Liver (tissue), 3 donors: ENCODE measurements around the gene CREB3L2.

Source experiments
- FOXA2 ChIP-seq: IDR thresholded peaks from 2 replicates; pipeline ENCODE4 v1.6.1; 2016; ENCODE audit warnings: antibody characterized with exemption
- GABPA ChIP-seq, 2 donors: IDR thresholded peaks in 1 of 2; conservative IDR thresholded peaks in 1 of 2; 2 replicates each; pipeline ENCODE4 v1.6.1; 2016; ENCODE audit warnings: antibody characterized with exemption in 2 of 2, mild to moderate bottlenecking in 1 of 2, moderate library complexity in 1 of 2
- JUND ChIP-seq, 2 donors: IDR thresholded peaks; 2 replicates each; pipeline ENCODE4 v1.6.1; 2016; ENCODE audit warnings: antibody characterized with exemption in 2 of 2
- RAD21 ChIP-seq, 2 donors: IDR thresholded peaks; 2 replicates each; pipeline ENCODE4 v1.6.1; 2016; ENCODE audit warnings: antibody characterized with exemption in 2 of 2, mild to moderate bottlenecking in 2 of 2
- RXRA ChIP-seq, 2 donors: IDR thresholded peaks; 2 replicates each; pipeline ENCODE4 v1.6.1; 2017 to 2018; ENCODE audit warnings: antibody characterized with exemption in 2 of 2, mild to moderate bottlenecking in 1 of 2
- SP1 ChIP-seq: IDR thresholded peaks from 2 replicates; pipeline ENCODE4 v1.6.1; 2018; ENCODE audit warnings: antibody characterized with exemption, mild to moderate bottlenecking
- TAF1 ChIP-seq: conservative IDR thresholded peaks from 2 replicates; pipeline ENCODE4 v1.6.1; 2016; ENCODE audit warnings: antibody characterized with exemption, mild to moderate bottlenecking
- YY1 ChIP-seq: IDR thresholded peaks from 2 replicates; pipeline ENCODE4 v1.6.1; 2016; ENCODE audit warnings: antibody characterized with exemption, mild to moderate bottlenecking
- TF ChIP-seq, protein P1 (sequence below): IDR thresholded peaks from 2 replicates; pipeline ENCODE4 v1.6.1; 2016; ENCODE audit warnings: antibody characterized with exemption
- TF ChIP-seq, protein P2 (sequence below): IDR thresholded peaks from 2 replicates; pipeline ENCODE4 v1.6.1; 2016; ENCODE audit warnings: antibody characterized with exemption
- TF ChIP-seq, protein P3 (sequence below): fragments of 150-350 bp; IDR thresholded peaks from 2 replicates; pipeline ENCODE4 v1.5.1; 2017; ENCODE audit warnings: improper control_type of control experiment, low read depth, low read length; ENCODE audit not compliant: missing input control
- TF ChIP-seq, protein P4 (sequence below): IDR thresholded peaks from 2 replicates; pipeline ENCODE4 v1.6.1; 2016; ENCODE audit warnings: antibody characterized with exemption, mild to moderate bottlenecking
- TF ChIP-seq, protein P5 (sequence below): IDR thresholded peaks from 2 replicates; pipeline ENCODE4 v1.6.1; 2016; ENCODE audit warnings: antibody characterized with exemption
- donor health status: healthy.
- donor health status: healthy.

DNA sequence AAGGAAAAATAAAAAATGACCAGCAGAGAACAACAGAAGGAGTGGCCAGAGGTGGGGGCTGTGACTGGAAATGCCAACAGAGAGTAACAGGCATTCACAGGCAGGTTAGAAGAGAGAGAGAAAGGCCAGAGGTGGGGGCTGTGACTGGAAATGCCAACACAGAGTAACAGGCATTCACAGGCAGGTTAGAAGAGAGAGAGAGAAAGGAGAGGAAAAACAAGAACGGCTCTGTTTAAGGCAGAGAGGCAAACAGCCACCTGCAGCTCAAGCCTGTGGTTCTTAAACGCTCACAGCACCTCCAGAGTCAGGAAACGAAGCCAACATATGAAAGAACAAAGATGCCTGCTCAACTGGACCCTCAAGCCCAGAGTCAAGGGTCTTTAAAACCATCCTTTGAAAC lies 115.6 kb downstream of the CREB3L2 start:
- TF ChIP-seq, protein P1, sequence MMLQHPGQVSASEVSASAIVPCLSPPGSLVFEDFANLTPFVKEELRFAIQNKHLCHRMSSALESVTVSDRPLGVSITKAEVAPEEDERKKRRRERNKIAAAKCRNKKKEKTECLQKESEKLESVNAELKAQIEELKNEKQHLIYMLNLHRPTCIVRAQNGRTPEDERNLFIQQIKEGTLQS: no peak
- TF ChIP-seq TAF1: no peak
- TF ChIP-seq, protein P2, sequence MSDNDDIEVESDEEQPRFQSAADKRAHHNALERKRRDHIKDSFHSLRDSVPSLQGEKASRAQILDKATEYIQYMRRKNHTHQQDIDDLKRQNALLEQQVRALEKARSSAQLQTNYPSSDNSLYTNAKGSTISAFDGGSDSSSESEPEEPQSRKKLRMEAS: no peak
- TF ChIP-seq, protein P3, sequence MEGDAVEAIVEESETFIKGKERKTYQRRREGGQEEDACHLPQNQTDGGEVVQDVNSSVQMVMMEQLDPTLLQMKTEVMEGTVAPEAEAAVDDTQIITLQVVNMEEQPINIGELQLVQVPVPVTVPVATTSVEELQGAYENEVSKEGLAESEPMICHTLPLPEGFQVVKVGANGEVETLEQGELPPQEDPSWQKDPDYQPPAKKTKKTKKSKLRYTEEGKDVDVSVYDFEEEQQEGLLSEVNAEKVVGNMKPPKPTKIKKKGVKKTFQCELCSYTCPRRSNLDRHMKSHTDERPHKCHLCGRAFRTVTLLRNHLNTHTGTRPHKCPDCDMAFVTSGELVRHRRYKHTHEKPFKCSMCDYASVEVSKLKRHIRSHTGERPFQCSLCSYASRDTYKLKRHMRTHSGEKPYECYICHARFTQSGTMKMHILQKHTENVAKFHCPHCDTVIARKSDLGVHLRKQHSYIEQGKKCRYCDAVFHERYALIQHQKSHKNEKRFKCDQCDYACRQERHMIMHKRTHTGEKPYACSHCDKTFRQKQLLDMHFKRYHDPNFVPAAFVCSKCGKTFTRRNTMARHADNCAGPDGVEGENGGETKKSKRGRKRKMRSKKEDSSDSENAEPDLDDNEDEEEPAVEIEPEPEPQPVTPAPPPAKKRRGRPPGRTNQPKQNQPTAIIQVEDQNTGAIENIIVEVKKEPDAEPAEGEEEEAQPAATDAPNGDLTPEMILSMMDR: no peak
- no peak for TF ChIP-seq GABPA (IDR thresholded peaks at IDR 0.05 in 1 of 2, conservative IDR thresholded peaks at IDR 0.05 in 1 of 2)
- TF ChIP-seq, protein P4, sequence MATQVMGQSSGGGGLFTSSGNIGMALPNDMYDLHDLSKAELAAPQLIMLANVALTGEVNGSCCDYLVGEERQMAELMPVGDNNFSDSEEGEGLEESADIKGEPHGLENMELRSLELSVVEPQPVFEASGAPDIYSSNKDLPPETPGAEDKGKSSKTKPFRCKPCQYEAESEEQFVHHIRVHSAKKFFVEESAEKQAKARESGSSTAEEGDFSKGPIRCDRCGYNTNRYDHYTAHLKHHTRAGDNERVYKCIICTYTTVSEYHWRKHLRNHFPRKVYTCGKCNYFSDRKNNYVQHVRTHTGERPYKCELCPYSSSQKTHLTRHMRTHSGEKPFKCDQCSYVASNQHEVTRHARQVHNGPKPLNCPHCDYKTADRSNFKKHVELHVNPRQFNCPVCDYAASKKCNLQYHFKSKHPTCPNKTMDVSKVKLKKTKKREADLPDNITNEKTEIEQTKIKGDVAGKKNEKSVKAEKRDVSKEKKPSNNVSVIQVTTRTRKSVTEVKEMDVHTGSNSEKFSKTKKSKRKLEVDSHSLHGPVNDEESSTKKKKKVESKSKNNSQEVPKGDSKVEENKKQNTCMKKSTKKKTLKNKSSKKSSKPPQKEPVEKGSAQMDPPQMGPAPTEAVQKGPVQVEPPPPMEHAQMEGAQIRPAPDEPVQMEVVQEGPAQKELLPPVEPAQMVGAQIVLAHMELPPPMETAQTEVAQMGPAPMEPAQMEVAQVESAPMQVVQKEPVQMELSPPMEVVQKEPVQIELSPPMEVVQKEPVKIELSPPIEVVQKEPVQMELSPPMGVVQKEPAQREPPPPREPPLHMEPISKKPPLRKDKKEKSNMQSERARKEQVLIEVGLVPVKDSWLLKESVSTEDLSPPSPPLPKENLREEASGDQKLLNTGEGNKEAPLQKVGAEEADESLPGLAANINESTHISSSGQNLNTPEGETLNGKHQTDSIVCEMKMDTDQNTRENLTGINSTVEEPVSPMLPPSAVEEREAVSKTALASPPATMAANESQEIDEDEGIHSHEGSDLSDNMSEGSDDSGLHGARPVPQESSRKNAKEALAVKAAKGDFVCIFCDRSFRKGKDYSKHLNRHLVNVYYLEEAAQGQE: no peak
- TF ChIP-seq JUND (IDR thresholded peaks at IDR 0.05): no peak
- no peak for TF ChIP-seq RAD21 (IDR thresholded peaks at IDR 0.05)
- TF ChIP-seq SP1: no peak
- no peak for TF ChIP-seq YY1
- no peak for TF ChIP-seq FOXA2
- no peak for TF ChIP-seq RXRA (IDR thresholded peaks at IDR 0.05)
- TF ChIP-seq, protein P5, sequence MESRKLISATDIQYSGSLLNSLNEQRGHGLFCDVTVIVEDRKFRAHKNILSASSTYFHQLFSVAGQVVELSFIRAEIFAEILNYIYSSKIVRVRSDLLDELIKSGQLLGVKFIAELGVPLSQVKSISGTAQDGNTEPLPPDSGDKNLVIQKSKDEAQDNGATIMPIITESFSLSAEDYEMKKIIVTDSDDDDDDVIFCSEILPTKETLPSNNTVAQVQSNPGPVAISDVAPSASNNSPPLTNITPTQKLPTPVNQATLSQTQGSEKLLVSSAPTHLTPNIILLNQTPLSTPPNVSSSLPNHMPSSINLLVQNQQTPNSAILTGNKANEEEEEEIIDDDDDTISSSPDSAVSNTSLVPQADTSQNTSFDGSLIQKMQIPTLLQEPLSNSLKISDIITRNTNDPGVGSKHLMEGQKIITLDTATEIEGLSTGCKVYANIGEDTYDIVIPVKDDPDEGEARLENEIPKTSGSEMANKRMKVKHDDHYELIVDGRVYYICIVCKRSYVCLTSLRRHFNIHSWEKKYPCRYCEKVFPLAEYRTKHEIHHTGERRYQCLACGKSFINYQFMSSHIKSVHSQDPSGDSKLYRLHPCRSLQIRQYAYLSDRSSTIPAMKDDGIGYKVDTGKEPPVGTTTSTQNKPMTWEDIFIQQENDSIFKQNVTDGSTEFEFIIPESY: no peak
